GM12878 (cell line): Measurements from ENCODE around the gene COL16A1. TPM values are rescaled to one million over a fixed set of nuclear protein-coding genes. Genes with fewer than 3 reads are reported as not detected.

Experiments
- ATAC-seq: fragments of 200-7000 bp; cut with Tn5 transposase; 3 replicates; pipeline ENCODE4 v1.9.1; 2020; ENCODE audit warnings: mild to moderate bottlenecking, moderate library complexity
- BruUV-seq: library from RNA; stranded (reverse); fragments of 400-500 nt; replicated peaks from 2 replicates; lab custom pipeline; 2021; lab: Mats Ljungman, UMichigan
- CTCF ChIA-PET: fragments of 300-600 bp; sonication (Branson Sonifier 250); formaldehyde crosslinking; extraction: SDS; loops from one replicate; lab custom pipeline; 2021; ENCODE audit warnings: inconsistent platforms; lab: Yijun Ruan, JAX
- POLR2A ChIA-PET: fragments of 350-600 bp; formaldehyde crosslinking; extraction: SDS; loops from one replicate; lab custom pipeline; 2021; ENCODE audit warnings: inconsistent platforms; lab: Charles Lee
- RAD21 ChIA-PET: fragments of 300-600 bp; sonication (Branson Sonifier 250); formaldehyde crosslinking; loops from one replicate; lab custom pipeline; 2023; ENCODE audit warnings: antibody characterized with exemption; ENCODE audit not compliant: unreplicated experiment; lab: Charles Lee
- SMC1A ChIA-PET: fragments of 300-600 bp; sonication (Branson Sonifier 250); formaldehyde crosslinking; loops from one replicate; lab custom pipeline; 2023; ENCODE audit not compliant: unreplicated experiment, uncharacterized antibody; lab: Charles Lee
- DNase-seq: peaks from one replicate; pipeline ENCODE4 v3.0.0-alpha.2; 2011; ENCODE audit warnings: low read depth, low spot score
- FAIRE-seq: peaks from 3 replicates; lab custom pipeline; 2011; peaks lifted over from hg19 to GRCh38; lab: Jason Lieb, UNC
- H2AFZ ChIP-seq: 2 replicates; pipeline ENCODE4 v1.6.0; 2011; ENCODE audit warnings: low read depth, low read length, control low read depth; ENCODE audit not compliant: control insufficient read depth
- H3K27ac ChIP-seq: 2 replicates; pipeline ENCODE4 v1.5.1; 2011; ENCODE audit warnings: control low read depth; ENCODE audit not compliant: control insufficient read depth, insufficient read depth
- H3K27me3 ChIP-seq, 2 experiments: replicated peaks in 1 of 2; 2 replicates each; pipeline versions ENCODE4 v1.6.0 to v1.6.1; 2011; ENCODE audit warnings: low read length in 1 of 2; ENCODE audit not compliant: control insufficient read depth in 2 of 2, insufficient read depth in 2 of 2
- H3K36me3 ChIP-seq, 2 experiments: 2 replicates each; pipeline ENCODE4 v1.5.1; 2011; ENCODE audit warnings: low read length in 1 of 2; ENCODE audit not compliant: control insufficient read depth in 2 of 2, insufficient read depth in 2 of 2
- H3K4me1 ChIP-seq: 2 replicates; pipeline ENCODE4 v1.6.1; 2011; ENCODE audit warnings: mild to moderate bottlenecking, low read length, moderate library complexity, mixed read lengths; ENCODE audit not compliant: control insufficient read depth, insufficient read depth
- H3K4me2 ChIP-seq: 2 replicates; pipeline ENCODE4 v1.6.0; 2011; ENCODE audit warnings: control low read depth; ENCODE audit not compliant: control insufficient read depth, insufficient read depth
- H3K4me3 ChIP-seq: fragments of 200-600 bp; sonication (generic); 2 replicates; pipeline ENCODE4 v1.5.1; 2016
- H3K79me2 ChIP-seq: 2 replicates; pipeline ENCODE4 v1.6.0; 2011; ENCODE audit warnings: low read length; ENCODE audit not compliant: control insufficient read depth, insufficient read depth
- H3K9ac ChIP-seq: 2 replicates; pipeline ENCODE4 v1.8.0; 2011; ENCODE audit warnings: low read length, control low read depth, mixed read lengths; ENCODE audit not compliant: control insufficient read depth, insufficient read depth
- H3K9me3 ChIP-seq: replicated peaks from 3 replicates; pipeline ENCODE4 v1.5.1; 2011; ENCODE audit warnings: mild to moderate bottlenecking, low read length; ENCODE audit not compliant: control insufficient read depth, insufficient read depth
- H4K20me1 ChIP-seq: 2 replicates; pipeline ENCODE4 v1.6.0; 2011; ENCODE audit not compliant: control insufficient read depth, insufficient read depth
- ETV6 ChIP-seq, 2 experiments: fragments of 450-650 bp in 1 of 2; IDR thresholded peaks in 1 of 2; conservative IDR thresholded peaks in 1 of 2; 2 replicates each; pipeline ENCODE4 v1.6.1; 2014; ENCODE audit warnings: antibody characterized with exemption in 1 of 2, borderline replicate concordance in 1 of 2, low read depth in 1 of 2, mild to moderate bottlenecking in 1 of 2, moderate library complexity in 1 of 2
- GATAD2B ChIP-seq: fragments of 450-650 bp; conservative IDR thresholded peaks from 2 replicates; pipeline ENCODE4 v1.6.1; 2017; ENCODE audit warnings: low read depth, mild to moderate bottlenecking, moderate library complexity
- IKZF1 ChIP-seq: fragments of 450-650 bp; conservative IDR thresholded peaks from 2 replicates; pipeline ENCODE4 v1.6.1; 2017; ENCODE audit warnings: antibody characterized with exemption, mild to moderate bottlenecking
- PBX3 ChIP-seq: IDR thresholded peaks from 2 replicates; pipeline ENCODE4 v1.6.1; 2011; ENCODE audit warnings: mild to moderate bottlenecking, low read depth, low read length, moderate library complexity; ENCODE audit not compliant: insufficient replicate concordance
- POLR2AphosphoS2 ChIP-seq: IDR thresholded peaks from 2 replicates; pipeline ENCODE4 v1.6.1; 2011; ENCODE audit warnings: low read depth, mild to moderate bottlenecking, low read length, improper control_type of control experiment, moderate library complexity
- POU2F2 ChIP-seq: IDR thresholded peaks from 3 replicates; pipeline ENCODE4 v1.6.1; 2011; ENCODE audit warnings: low read depth, mild to moderate bottlenecking, low read length, borderline replicate concordance
- RB1 ChIP-seq: fragments of 450-650 bp; formaldehyde crosslinking; IDR thresholded peaks from 2 replicates; pipeline ENCODE4 v1.6.1; 2017; ENCODE audit warnings: mild to moderate bottlenecking, borderline replicate concordance
- RCOR1 ChIP-seq: conservative IDR thresholded peaks from 2 replicates; pipeline ENCODE4 v1.6.1; 2012; ENCODE audit warnings: low read depth, low read length, improper control_type of control experiment
- YY1 ChIP-seq: IDR thresholded peaks from 2 replicates; pipeline ENCODE4 v1.6.1; 2011; ENCODE audit warnings: low read depth, mild to moderate bottlenecking, low read length
- WGBS: methylation state at CpG from one replicate; pipeline ENCODE4 v1.1.6; 2016; ENCODE audit warnings: low lambda C conversion rate; ENCODE audit not compliant: insufficient replicate concordance, insufficient coverage; ENCODE audit errors: missing lambda C conversion rate; 5-methylcytosine and 5-hydroxymethylcytosine counted together
- in situ Hi-C: fragments of 300-500 bp; cut with MboI; formaldehyde crosslinking; loops from 9 replicates; pipeline ENCODE4 v1.14.3; 2018; ENCODE audit warnings: mixed read lengths
- intact Hi-C: fragments of 100-400 bp; cut with micrococcal nuclease; formaldehyde crosslinking; loops from one replicate; pipeline ENCODE4 v1.14.2; 2022; ENCODE audit not compliant: unreplicated experiment
- polyA plus RNA-seq, 11 experiments: library from polyadenylated mRNA; depleted of rRNA in 4 of 11; unstranded in 6 of 11; stranded (reverse) in 5 of 11; fragments of >200 nt; fragmentation: Nextera tagmentation in 4 of 11; fragmentation: Illumina TruSeq in 1 of 11; extraction: Ambion mirVana in 4 of 11; extraction: Trizol in 1 of 11; gene quantifications; 1 replicate in 1 of 11; 2 replicates in 10 of 11; pipeline versions ENCODE4 v1.2.1 to v1.2.3, GENCODE V29; 2011 to 2016; ENCODE audit warnings: inconsistent platforms in 2 of 11, missing spikeins in 2 of 11, low read depth in 1 of 11
- total RNA-seq, 4 experiments: library from RNA; depleted of rRNA in 3 of 4; stranded (reverse); fragments of >200 nt in 3 of 4; fragmentation: Illumina TruSeq in 1 of 4; extraction: Trizol in 1 of 4; gene quantifications; 2 replicates each; pipeline versions ENCODE4 v1.2.1 to v1.2.3, GENCODE V29; 2013 to 2021
- TF ChIP-seq, protein P1 (sequence below): fragments of 450-650 bp; IDR thresholded peaks from 2 replicates; pipeline ENCODE4 v1.6.1; 2016; ENCODE audit warnings: mild to moderate bottlenecking
- TF ChIP-seq, protein P2 (sequence below): IDR thresholded peaks from 2 replicates; pipeline ENCODE4 v1.6.1; 2012; ENCODE audit warnings: mild to moderate bottlenecking, low read depth, low read length
- TF ChIP-seq, protein P3 (sequence below): fragments of 450-650 bp; IDR thresholded peaks from 2 replicates; pipeline ENCODE4 v1.6.1; 2016; ENCODE audit warnings: mild to moderate bottlenecking, moderate library complexity, borderline replicate concordance

The COL16A1 gene
- total and polyA plus RNA-seq, 10 of the 15 experiments (the other 5 are each of a cell fraction or from before 2014, with no cell fraction given), result 0.02 to 3.7 (median 0.59) TPM

DNA sequence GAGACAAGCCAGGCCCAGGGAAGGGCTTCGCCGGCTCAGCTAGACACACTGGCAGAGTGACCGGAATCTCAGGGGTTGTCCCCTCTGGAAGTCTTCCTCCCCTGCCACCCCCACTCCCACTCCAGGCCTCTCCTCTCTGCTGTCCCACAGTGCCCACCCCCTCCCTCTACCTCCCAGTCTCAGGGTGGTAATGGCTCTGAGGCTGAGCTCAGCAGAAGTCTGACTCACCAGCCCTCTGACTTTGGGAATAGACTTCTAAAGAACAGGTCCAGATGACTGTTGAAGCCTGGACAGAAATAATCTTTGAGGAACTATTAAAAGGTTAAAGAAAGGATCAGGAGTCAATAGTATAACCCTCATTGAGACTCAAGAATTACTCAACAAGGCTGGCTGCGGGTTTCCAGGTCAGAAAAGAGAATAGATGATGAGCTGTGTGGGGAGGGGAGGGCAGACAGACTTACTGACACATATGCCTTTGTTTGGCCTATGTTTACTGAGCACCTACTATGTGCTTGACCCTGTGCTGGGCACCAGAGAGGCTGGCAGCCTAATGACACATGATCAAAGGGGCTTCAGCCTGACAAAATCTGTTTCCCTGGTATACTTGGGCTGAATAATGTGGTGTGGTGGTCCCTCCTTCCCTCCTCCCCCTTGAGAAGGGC lies 78.1 kb downstream of the COL16A1 start:
- ChIA-PET CTCF (interaction anchor here (1.1 kb wide), 1 partner anchor 163 kb away, joined by 3 read pairs; no protein-coding TSS in a partner anchor), POLR2A (interaction anchor here (0.6 kb wide), 1 partner anchor 96 kb away, joined by 4 read pairs; no protein-coding TSS in a partner anchor), SMC1A (no interaction called here), RAD21 (no interaction called here)
- Histone ChIP-seq H4K20me1 (no peaks in the 10 kb centered on the region), H3K79me2 (no peaks in the 10 kb centered on the region), H3K27me3 (no peaks in the 10 kb centered on the region), H3K4me3 (no peak overlapping the region), H2AFZ (no peak overlapping the region), H3K27ac (no peak overlapping the region), H3K36me3 (peaks cover 21 to 25% of the 10 kb centered on the region in 2 experiments; a peak in 3 of 4 replicates), H3K4me2 (no peak overlapping the region), H3K9ac (no peak overlapping the region), H3K4me1 (no peaks in the 10 kb centered on the region; the same call in none of the 2 replicates), H3K9me3 (no peaks in the 10 kb centered on the region)
- BruUV-seq, result no TSS peak
- no peak for FAIRE-seq
- in situ Hi-C loops, result no loop called here
- ATAC-seq, result no peak; the same call in 2 of the 3 replicates
- WGBS, result 100% methylated on average over 4 of the region's 4 CpGs
- intact Hi-C loops, result no loop called here
- DNase-seq, result no peak
- no peak for TF ChIP-seq ETV6 (conservative IDR thresholded peaks at IDR 0.05 in 1 of 2, IDR thresholded peaks at IDR 0.05 in 1 of 2; ENCODE audit: borderline replicate concordance in 1 of 2, low read depth in 1 of 2)
- TF ChIP-seq RCOR1, result no peak
- no peak for TF ChIP-seq YY1
- no peak for TF ChIP-seq GATAD2B
- TF ChIP-seq POU2F2, result no peak
- TF ChIP-seq IKZF1, result no peak
- TF ChIP-seq, protein P1, sequence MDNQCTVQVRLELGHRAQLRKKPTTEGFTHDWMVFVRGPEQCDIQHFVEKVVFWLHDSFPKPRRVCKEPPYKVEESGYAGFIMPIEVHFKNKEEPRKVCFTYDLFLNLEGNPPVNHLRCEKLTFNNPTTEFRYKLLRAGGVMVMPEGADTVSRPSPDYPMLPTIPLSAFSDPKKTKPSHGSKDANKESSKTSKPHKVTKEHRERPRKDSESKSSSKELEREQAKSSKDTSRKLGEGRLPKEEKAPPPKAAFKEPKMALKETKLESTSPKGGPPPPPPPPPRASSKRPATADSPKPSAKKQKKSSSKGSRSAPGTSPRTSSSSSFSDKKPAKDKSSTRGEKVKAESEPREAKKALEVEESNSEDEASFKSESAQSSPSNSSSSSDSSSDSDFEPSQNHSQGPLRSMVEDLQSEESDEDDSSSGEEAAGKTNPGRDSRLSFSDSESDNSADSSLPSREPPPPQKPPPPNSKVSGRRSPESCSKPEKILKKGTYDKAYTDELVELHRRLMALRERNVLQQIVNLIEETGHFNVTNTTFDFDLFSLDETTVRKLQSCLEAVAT, result no peak
- no peak for TF ChIP-seq RB1
- TF ChIP-seq, protein P2, sequence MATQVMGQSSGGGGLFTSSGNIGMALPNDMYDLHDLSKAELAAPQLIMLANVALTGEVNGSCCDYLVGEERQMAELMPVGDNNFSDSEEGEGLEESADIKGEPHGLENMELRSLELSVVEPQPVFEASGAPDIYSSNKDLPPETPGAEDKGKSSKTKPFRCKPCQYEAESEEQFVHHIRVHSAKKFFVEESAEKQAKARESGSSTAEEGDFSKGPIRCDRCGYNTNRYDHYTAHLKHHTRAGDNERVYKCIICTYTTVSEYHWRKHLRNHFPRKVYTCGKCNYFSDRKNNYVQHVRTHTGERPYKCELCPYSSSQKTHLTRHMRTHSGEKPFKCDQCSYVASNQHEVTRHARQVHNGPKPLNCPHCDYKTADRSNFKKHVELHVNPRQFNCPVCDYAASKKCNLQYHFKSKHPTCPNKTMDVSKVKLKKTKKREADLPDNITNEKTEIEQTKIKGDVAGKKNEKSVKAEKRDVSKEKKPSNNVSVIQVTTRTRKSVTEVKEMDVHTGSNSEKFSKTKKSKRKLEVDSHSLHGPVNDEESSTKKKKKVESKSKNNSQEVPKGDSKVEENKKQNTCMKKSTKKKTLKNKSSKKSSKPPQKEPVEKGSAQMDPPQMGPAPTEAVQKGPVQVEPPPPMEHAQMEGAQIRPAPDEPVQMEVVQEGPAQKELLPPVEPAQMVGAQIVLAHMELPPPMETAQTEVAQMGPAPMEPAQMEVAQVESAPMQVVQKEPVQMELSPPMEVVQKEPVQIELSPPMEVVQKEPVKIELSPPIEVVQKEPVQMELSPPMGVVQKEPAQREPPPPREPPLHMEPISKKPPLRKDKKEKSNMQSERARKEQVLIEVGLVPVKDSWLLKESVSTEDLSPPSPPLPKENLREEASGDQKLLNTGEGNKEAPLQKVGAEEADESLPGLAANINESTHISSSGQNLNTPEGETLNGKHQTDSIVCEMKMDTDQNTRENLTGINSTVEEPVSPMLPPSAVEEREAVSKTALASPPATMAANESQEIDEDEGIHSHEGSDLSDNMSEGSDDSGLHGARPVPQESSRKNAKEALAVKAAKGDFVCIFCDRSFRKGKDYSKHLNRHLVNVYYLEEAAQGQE, result no peak
- TF ChIP-seq, protein P3, sequence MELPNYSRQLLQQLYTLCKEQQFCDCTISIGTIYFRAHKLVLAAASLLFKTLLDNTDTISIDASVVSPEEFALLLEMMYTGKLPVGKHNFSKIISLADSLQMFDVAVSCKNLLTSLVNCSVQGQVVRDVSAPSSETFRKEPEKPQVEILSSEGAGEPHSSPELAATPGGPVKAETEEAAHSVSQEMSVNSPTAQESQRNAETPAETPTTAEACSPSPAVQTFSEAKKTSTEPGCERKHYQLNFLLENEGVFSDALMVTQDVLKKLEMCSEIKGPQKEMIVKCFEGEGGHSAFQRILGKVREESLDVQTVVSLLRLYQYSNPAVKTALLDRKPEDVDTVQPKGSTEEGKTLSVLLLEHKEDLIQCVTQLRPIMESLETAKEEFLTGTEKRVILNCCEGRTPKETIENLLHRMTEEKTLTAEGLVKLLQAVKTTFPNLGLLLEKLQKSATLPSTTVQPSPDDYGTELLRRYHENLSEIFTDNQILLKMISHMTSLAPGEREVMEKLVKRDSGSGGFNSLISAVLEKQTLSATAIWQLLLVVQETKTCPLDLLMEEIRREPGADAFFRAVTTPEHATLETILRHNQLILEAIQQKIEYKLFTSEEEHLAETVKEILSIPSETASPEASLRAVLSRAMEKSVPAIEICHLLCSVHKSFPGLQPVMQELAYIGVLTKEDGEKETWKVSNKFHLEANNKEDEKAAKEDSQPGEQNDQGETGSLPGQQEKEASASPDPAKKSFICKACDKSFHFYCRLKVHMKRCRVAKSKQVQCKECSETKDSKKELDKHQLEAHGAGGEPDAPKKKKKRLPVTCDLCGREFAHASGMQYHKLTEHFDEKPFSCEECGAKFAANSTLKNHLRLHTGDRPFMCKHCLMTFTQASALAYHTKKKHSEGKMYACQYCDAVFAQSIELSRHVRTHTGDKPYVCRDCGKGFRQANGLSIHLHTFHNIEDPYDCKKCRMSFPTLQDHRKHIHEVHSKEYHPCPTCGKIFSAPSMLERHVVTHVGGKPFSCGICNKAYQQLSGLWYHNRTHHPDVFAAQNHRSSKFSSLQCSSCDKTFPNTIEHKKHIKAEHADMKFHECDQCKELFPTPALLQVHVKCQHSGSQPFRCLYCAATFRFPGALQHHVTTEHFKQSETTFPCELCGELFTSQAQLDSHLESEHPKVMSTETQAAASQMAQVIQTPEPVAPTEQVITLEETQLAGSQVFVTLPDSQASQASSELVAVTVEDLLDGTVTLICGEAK, result no peak
- no peak for TF ChIP-seq PBX3
- no peak for TF ChIP-seq POLR2AphosphoS2
